Naive thymus-derived CD8-positive, alpha-beta T cell (primary cell): Measurements from ENCODE around the gene ABHD8. TPM values are rescaled to one million over a fixed set of nuclear protein-coding genes. Genes with fewer than 3 reads are reported as not detected.
A peak's percentile ranks its signal among the peaks of the same experiment; 100 is the strongest.
"Not testable (repeated sequence)": the region's sequence is repeated elsewhere in the genome, so short reads cannot be mapped to it uniquely, and the experiment has no call there.

Source experiments
- ATAC-seq, 2 donors: fragments of 150-1000 bp; cut with Tn5 transposase in 1 of 2; sonication (Bioruptor Pico), chemical (Tn5 transposase) in 1 of 2; 1 replicate in 1 of 2; 2 replicates in 1 of 2; pipeline ENCODE4 v1.10.0; 2021; ENCODE audit warnings: mild to moderate bottlenecking in 2 of 2, moderate library complexity in 2 of 2
- POLR2A ChIA-PET: fragments of 350-600 bp; sonication (Branson Sonifier 250); formaldehyde crosslinking; loops from one replicate; lab custom pipeline; 2021; ENCODE audit warnings: antibody characterized with exemption; lab: Charles Lee
- DNase-seq, 10 donors: peaks; one replicate each; pipeline versions ENCODE4 v3.0.0 to v3.0.0-alpha.2; 2020 to 2022
- H3K27ac Mint-ChIP-seq, 10 donors: one replicate each; pipeline ENCODE4 v1.8.0; 2020 to 2022; ENCODE audit warnings: mild to moderate bottlenecking in 10 of 10, mixed read lengths in 10 of 10, moderate library complexity in 4 of 10, inconsistent platforms in 1 of 10
- H3K27me3 Mint-ChIP-seq, 5 donors: one replicate each; pipeline ENCODE4 v1.8.0; 2021 to 2022; ENCODE audit warnings: mixed read lengths in 5 of 5
- H3K36me3 Mint-ChIP-seq, 3 donors: one replicate each; pipeline ENCODE4 v1.8.0; 2020 to 2022; ENCODE audit warnings: mixed read lengths in 3 of 3, mild to moderate bottlenecking in 2 of 3, inconsistent platforms in 1 of 3
- H3K4me1 Mint-ChIP-seq, 4 donors: one replicate each; pipeline ENCODE4 v1.8.0; 2021 to 2022; ENCODE audit warnings: mixed read lengths in 4 of 4
- H3K4me3 Mint-ChIP-seq, 10 donors: one replicate each; pipeline ENCODE4 v1.8.0; 2020 to 2022; ENCODE audit warnings: mild to moderate bottlenecking in 10 of 10, mixed read lengths in 10 of 10, moderate library complexity in 6 of 10, inconsistent platforms in 1 of 10
- H3K9me3 Mint-ChIP-seq, 9 donors: one replicate each; pipeline ENCODE4 v1.8.0; 2020 to 2022; ENCODE audit warnings: mixed read lengths in 9 of 9, mild to moderate bottlenecking in 3 of 9, inconsistent platforms in 1 of 9, moderate library complexity in 1 of 9
- polyA plus RNA-seq, 3 donors: library from polyadenylated mRNA; unstranded; fragments of 300-500 nt; fragmentation: Illumina TruSeq; gene quantifications; one replicate each; pipeline ENCODE4 v1.2.3, GENCODE V29; 2021
- total RNA-seq, 8 experiments: library from RNA in 2 of 8; stranded (reverse) in 2 of 8; gene quantifications; one replicate each; pipeline ENCODE4 v1.2.3 and lab custom pipeline; 2021 to 2026

ABHD8 gene
- total and polyA plus RNA-seq, 5 experiments from 2014 or later, result 6.4 to 10.4 (median 9.2) TPM

DNA sequence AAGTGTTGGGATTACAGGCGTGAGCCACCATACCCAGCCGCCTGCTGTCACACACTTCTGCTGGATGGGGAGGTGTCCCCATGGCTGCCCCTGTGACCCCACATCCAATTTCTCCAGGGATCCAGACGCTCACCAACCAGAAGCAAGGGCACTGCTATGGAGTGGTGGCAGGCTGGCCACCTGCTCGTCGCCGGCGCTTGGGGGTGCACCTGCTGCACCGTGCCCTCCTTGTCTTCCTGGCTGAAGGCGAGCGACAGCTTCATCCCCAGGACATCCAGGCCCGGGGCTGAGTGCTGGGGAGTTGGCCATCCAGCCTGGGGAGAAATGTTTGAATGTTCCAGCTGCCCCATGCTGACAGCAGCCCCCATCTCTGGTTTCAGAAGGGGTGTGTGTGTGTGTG, 17.0 kb downstream of the ABHD8 start:
- Mint-ChIP-seq H3K4me1 (peaks cover 4 to 10% (median 6%) of the 10 kb centered on the region in 4 donors), H3K27ac (no peak overlapping the region), H3K27me3 (peaks cover 0 to 2% (median 1%) of the 10 kb centered on the region in 5 donors), H3K36me3 (no peaks in the 10 kb centered on the region), H3K9me3 (no peaks in the 10 kb centered on the region), H3K4me3 (no peak overlapping the region)
- DNase-seq, result no peak
- POLR2A ChIA-PET, result no interaction called here
- no peak for ATAC-seq

GRCh38 chr19:17285415-17286135, 17.6 kb downstream of the ABHD8 start:
- H3K27ac Mint-ChIP-seq, result no peak overlapping the region

GRCh38 chr19:17283504-17283996, 19.7 kb downstream of the ABHD8 start:
- no peak for DNase-seq
- POLR2A ChIA-PET, result interaction anchor here (0.6 kb wide), 1 partner anchor 79 kb away, joined by 4 read pairs; no protein-coding TSS in a partner anchor
- Mint-ChIP-seq H3K4me1 (peaks cover 4 to 9% (median 6%) of the 10 kb centered on the region in 4 donors), H3K27ac (peak overlapping the region in 2 of 10 donors; percentile 20 to 43), H3K9me3 (no peaks in the 10 kb centered on the region), H3K27me3 (peaks cover 0 to 2% (median 1%) of the 10 kb centered on the region in 5 donors), H3K4me3 (peak overlapping the region in 7 of 10 donors; percentile 28 to 81 (median 59)), H3K36me3 (peaks cover 0 to 3% (median 0%) of the 10 kb centered on the region in 3 donors)
- no peak for ATAC-seq

More at GRCh38 chr19:17285415-17286135, 17.6 kb downstream of the ABHD8 start:
- DNase-seq (no peak), ATAC-seq (no peak)
- H3K36me3 Mint-ChIP-seq, result no peaks in the 10 kb centered on the region
- H3K27me3 Mint-ChIP-seq, result peaks cover 0 to 2% (median 1%) of the 10 kb centered on the region in 5 donors
- peak overlapping the region in 1 of 10 donors; percentile 60 for H3K4me3 Mint-ChIP-seq
- POLR2A ChIA-PET, result interaction anchor here (0.5 kb wide), 1 partner anchor 20 kb away, joined by 10 read pairs; no protein-coding TSS in a partner anchor
- no peaks in the 10 kb centered on the region for H3K9me3 Mint-ChIP-seq
- peaks cover 4 to 11% (median 6%) of the 10 kb centered on the region in 4 donors for H3K4me1 Mint-ChIP-seq

GRCh38 chr19:17282488-17283125, 20.6 kb downstream of the ABHD8 start:
- H3K36me3 Mint-ChIP-seq, result peaks cover 0 to 7% (median under 1%) of the 10 kb centered on the region in 3 donors
- no peaks in the 10 kb centered on the region for H3K9me3 Mint-ChIP-seq
- POLR2A ChIA-PET, result interaction anchor here (1.5 to 3.9 kb wide), 3 partner anchors 10 to 22 kb away, joined by 4 to 20 read pairs (median 5); partner anchors contain the start of gene BABAM1
- peak; percentile 63 to 89 (median 78) for DNase-seq
- peaks cover 0 to 2% (median 0%) of the 10 kb centered on the region in 5 donors for H3K27me3 Mint-ChIP-seq
- peaks cover 4 to 9% (median 6%) of the 10 kb centered on the region in 4 donors for H3K4me1 Mint-ChIP-seq
- peak; percentile 91 to 94 for ATAC-seq
- no peak overlapping the region for H3K27ac Mint-ChIP-seq
- H3K4me3 Mint-ChIP-seq, result peak overlapping the region; percentile 76 to 91 (median 83)

DNA sequence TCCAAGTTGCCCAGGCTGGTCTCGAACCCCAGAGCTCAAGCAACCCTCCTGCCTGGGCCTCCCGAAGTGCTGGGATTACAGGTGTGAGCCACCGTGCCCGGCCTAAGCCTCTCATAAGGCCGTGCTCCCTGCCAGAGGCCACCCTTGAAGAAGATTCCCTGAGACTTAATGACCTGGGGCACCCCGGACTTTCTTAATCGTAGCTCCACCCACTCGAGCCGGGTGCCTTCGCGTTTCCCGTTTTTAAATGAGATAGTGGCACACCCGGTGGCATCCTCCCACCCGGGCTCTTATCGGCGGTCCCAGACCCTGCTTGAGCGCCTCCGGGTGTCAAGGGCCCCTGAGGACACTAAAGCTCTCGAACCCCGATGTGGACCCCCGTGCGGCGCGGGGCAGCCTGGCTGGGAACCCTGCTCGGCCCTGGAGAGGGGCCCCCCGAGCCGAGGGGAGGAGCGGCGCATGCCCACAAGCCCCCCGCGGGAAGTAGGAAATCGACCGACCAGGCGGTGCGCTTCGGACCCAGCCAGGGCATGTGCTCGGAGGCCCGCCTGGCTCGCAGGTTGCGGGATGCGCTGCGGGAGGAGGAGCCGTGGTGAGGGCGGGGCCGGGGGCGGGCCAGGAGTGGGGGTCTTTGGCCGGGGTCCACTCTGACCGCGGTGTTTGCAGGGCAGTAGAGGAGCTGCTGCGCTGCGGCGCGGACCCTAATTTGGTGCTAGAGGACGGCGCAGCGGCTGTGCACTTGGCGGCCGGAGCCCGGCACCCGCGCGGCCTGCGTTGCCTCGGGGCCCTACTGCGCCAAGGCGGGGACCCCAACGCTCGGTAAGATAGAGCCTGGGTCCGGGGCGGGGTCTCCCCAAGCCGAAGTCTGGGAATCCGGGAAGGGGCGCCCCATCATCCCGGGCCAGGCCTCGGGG, 21.6 kb downstream of the ABHD8 start, which contains the start of gene ANKLE1:
TSS of gene ANKLE1 (plus strand) at position 511 of the 914 bp plus-strand sequence. CDS start at position 531, 20 bp downstream.
- H3K9me3 Mint-ChIP-seq, result no peaks in the 10 kb centered on the region
- no peaks in the 10 kb centered on the region for H3K27me3 Mint-ChIP-seq
- ATAC-seq (peak; percentile 36 to 50), DNase-seq (peak in 4 of 10 donors; percentile 22 to 41 (median 32))
- peaks cover 5 to 10% (median 6%) of the 10 kb centered on the region in 4 donors for H3K4me1 Mint-ChIP-seq
- peak within 1 kb of the TSS; percentile 76 to 91 (median 83) for H3K4me3 Mint-ChIP-seq
- H3K27ac Mint-ChIP-seq, result peak within 1 kb of the TSS in 3 of 10 donors; percentile 14 to 56 (median 33)
- POLR2A ChIA-PET, result interaction anchor here (0.6 to 3.9 kb wide), 11 partner anchors 11 to 173 kb away, joined by 3 to 20 read pairs (median 4); partner anchors contain the start of genes BABAM1, OCEL1 and USHBP1
- peaks cover 0 to 16% (median 3%) of the 10 kb centered on the region in 3 donors for H3K36me3 Mint-ChIP-seq

DNA sequence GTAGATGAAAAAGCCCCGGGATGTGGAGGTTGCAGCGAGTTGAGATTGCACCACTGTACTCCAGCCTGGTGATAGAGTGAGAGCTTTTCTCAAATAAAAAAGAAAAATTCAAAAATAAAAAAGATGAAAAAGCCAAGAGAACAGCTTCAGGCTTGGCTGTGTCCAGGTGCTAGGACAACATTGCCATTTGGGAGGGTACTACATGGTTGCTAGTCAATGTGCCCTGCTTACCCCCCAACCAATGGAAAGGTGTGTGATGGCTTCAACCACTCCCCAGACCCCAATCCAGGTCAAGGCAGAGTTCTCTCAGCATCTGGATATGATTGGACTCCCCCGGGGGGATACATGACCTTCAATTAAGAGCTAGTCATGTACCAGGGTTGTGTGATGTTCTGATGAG, 23.8 kb downstream of the ABHD8 start:
- Mint-ChIP-seq H3K4me3 (peak overlapping the region in 2 of 10 donors; percentile 10 to 13), H3K9me3 (no peaks in the 10 kb centered on the region), H3K36me3 (peaks cover 0 to 34% (median 10%) of the 10 kb centered on the region in 3 donors), H3K27ac (no peak overlapping the region), H3K4me1 (peaks cover 5 to 13% (median 6%) of the 10 kb centered on the region in 4 donors), H3K27me3 (no peaks in the 10 kb centered on the region)
- ATAC-seq (no peak), DNase-seq (no peak)
- POLR2A ChIA-PET, result interaction anchor here (1.3 to 3.9 kb wide), 2 partner anchors 12 to 13 kb away, joined by 6 to 20 read pairs; partner anchors contain the start of gene BABAM1

DNA sequence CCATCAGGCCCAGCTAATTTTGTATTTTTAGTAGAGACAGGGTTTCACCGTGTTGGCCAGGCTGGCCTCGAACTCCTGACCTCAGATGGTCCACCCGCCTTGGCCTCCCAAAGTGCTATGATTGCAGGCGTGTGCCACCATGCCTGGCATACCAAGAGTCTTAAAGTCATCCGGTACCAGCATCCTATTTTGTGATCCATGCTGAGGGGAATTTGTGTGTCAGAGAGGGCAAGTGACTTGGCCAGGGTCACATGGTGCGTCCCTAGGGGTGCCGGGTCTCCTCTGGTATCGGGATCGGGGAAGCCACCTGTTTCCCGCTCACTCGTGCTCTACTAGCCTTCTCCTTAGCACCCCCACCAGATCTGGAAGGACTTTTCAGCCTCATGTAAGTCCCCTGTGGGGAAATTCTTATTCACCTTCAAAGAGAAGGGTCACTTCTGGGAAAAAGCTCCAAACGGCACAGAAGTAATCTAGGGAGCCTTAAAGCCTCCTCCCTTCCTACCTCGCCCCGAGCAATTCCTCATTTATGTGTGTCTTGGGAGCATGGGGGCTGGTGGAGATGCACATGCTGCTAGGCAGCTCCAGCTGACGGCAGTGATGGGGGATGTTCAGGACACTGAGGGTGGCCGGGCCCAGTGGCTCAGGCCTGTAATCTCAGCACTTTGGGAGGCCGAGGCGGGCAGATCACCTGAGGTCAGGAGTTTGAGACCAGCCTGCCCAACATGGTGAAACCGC, 27.6 kb downstream of the ABHD8 start:
- no peak for ATAC-seq
- Mint-ChIP-seq H3K4me3 (no peak overlapping the region), H3K27me3 (no peaks in the 10 kb centered on the region), H3K9me3 (no peaks in the 10 kb centered on the region), H3K36me3 (peaks cover 0 to 64% (median 21%) of the 10 kb centered on the region in 3 donors), H3K4me1 (peaks cover 0 to 7% (median 1%) of the 10 kb centered on the region in 4 donors), H3K27ac (no peak overlapping the region)
- POLR2A ChIA-PET, result no interaction called here
- DNase-seq, result no peak

DNA sequence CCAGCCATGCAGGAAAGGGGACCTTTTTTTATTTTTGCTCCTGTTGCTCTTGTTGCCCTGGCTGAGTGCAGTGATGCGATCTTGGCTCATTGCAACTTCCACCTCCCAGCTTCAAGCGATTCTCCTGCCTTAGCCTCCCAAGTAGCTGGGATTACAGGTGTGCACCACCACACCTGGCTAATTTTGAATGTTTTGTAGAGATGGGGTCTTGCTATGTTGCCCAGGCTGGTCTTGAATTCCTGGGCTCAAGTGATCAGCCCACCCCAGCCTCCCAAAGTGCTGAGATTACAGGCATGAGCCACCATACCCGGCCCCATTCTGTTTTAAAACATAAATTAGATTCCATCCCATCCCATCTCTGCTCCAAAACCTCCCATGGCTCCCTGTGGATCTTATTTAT, 28.3 kb downstream of the ABHD8 start:
- DNase-seq, H3K4me3 Mint-ChIP-seq, POLR2A ChIA-PET, H3K9me3 Mint-ChIP-seq, ATAC-seq, H3K27me3 Mint-ChIP-seq, H3K4me1 Mint-ChIP-seq: not testable (repeated sequence)
- peaks cover 0 to 71% (median 21%) of the 10 kb centered on the region in 3 donors for H3K36me3 Mint-ChIP-seq
- H3K27ac Mint-ChIP-seq, result peak overlapping the region in 1 of 10 donors; percentile 13

GRCh38 chr19:17268754-17269153, 34.5 kb downstream of the ABHD8 start:
- ATAC-seq (no peak), DNase-seq (no peak)
- Mint-ChIP-seq H3K4me3 (peak overlapping the region; percentile 24 to 90 (median 56)), H3K27ac (peak overlapping the region in 1 of 10 donors; percentile 51), H3K4me1 (peaks cover 7 to 27% (median 22%) of the 10 kb centered on the region in 4 donors), H3K27me3 (peaks cover 0 to 1% (median 0%) of the 10 kb centered on the region in 5 donors), H3K36me3 (peaks cover 0 to 34% (median 9%) of the 10 kb centered on the region in 3 donors), H3K9me3 (no peaks in the 10 kb centered on the region)
- POLR2A ChIA-PET, result interaction anchor here (0.7 to 3.4 kb wide), 3 partner anchors 36 to 107 kb away, joined by 3 to 17 read pairs (median 16); partner anchors contain the start of genes MRPL34 and USE1

DNA sequence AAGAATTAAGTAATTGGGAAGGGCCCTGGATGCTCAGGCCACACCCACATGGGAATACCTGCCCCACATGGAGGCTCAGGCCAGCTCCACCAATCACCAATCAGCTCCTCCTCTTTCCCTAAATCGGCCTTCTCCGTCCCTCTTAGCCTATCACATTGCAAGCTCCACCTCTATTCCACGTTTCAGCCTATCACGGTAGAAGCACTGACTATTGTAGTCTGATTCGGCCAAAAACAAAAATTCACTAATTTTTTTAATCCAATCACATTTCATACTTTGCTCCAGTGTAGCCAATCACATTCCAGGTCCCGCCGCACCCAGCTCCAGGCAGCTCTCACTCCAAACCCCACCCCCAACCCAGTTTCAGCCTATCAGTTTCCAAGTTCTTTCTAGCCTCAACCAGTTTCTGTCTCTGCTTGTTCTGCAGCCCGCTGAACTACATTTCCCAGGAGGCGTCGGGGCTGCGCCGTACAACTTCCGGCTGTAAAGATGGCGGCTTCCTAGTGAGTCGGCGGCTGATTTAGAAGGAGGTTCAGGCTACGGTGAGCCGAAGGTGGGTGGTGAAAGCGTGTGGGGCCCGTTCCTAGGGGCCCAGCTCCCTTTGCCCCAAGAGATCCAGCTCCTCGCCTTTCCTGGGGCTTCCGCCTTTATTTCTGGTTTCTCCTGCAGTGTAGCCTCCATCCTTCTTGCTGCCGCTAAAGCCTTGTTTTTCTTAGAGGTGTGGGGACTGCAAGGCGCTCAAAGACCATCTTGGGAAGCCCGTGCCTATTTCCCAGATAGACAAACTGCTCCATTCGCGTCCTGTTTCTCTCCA, 36.0 kb downstream of the ABHD8 start, which contains the start of gene BABAM1:
TSS of gene BABAM1 (plus strand) at position 469 of the 814 bp plus-strand sequence. CDS start 1,364 bp downstream, outside the sequence.
- peaks cover 0 to 1% (median 0%) of the 10 kb centered on the region in 5 donors for H3K27me3 Mint-ChIP-seq
- ATAC-seq, result peak; percentile 94 to 96
- peak within 1 kb of the TSS; percentile 38 to 96 (median 78) for H3K27ac Mint-ChIP-seq
- POLR2A ChIA-PET, result interaction anchor here (0.6 to 3.4 kb wide), 14 partner anchors 10 to 182 kb away, joined by 3 to 20 read pairs (median 6); partner anchors contain the start of genes ANKLE1, DDA1, MRPL34 and MVB12A
- peaks cover 0 to 25% (median 5%) of the 10 kb centered on the region in 3 donors for H3K36me3 Mint-ChIP-seq
- peaks cover 7 to 27% (median 22%) of the 10 kb centered on the region in 4 donors for H3K4me1 Mint-ChIP-seq
- H3K9me3 Mint-ChIP-seq, result no peaks in the 10 kb centered on the region
- DNase-seq, result peak; percentile 78 to 99 (median 96)
- peak within 1 kb of the TSS; percentile 68 to 90 (median 83) for H3K4me3 Mint-ChIP-seq
